T-helper 2 cell treated with Interferon-gamma antibody and Interleukin-4, amounts not matched to agents 5 μg/mL and 100 μg/mL, for 36 hours (primary cell): ENCODE results near the gene DARS2.

Experiments used
- DNase-seq: peaks from one replicate; pipeline ENCODE4 v3.0.0; 2021; ENCODE audit warnings: low spot score
- H3K27ac Mint-ChIP-seq: one replicate; pipeline ENCODE4 v1.8.0; 2021; ENCODE audit warnings: mild to moderate bottlenecking, mixed read lengths
- H3K27me3 Mint-ChIP-seq: one replicate; pipeline ENCODE4 v1.8.0; 2021; ENCODE audit warnings: low read depth, mixed read lengths
- H3K36me3 Mint-ChIP-seq: one replicate; pipeline ENCODE4 v1.8.0; 2021; ENCODE audit warnings: low read depth, mixed read lengths
- H3K4me1 Mint-ChIP-seq: one replicate; pipeline ENCODE4 v1.8.0; 2021; ENCODE audit warnings: low read depth, mixed read lengths
- H3K4me3 Mint-ChIP-seq: one replicate; pipeline ENCODE4 v1.8.0; 2022; ENCODE audit warnings: mild to moderate bottlenecking, moderate library complexity, mixed read lengths
- H3K9me3 Mint-ChIP-seq: one replicate; pipeline ENCODE4 v1.8.0; 2021; ENCODE audit warnings: mixed read lengths

Gene DARS2

GRCh38 chr1:173886746-173887611 is 62.5 kb downstream of the DARS2 start:
- H3K4me1 Mint-ChIP-seq, result peaks cover 10% of the 10 kb centered on the region
- DNase-seq, result no peak
- no peak overlapping the region for H3K27ac Mint-ChIP-seq
- H3K36me3 Mint-ChIP-seq, result peaks cover 36% of the 10 kb centered on the region
- H3K4me3 Mint-ChIP-seq, result no peak overlapping the region
- no peaks in the 10 kb centered on the region for H3K9me3 Mint-ChIP-seq
- no peaks in the 10 kb centered on the region for H3K27me3 Mint-ChIP-seq

GRCh38 chr1:173887627-173888026 is 63.2 kb downstream of the DARS2 start:
- no peaks in the 10 kb centered on the region for H3K27me3 Mint-ChIP-seq
- H3K36me3 Mint-ChIP-seq, result peaks cover 36% of the 10 kb centered on the region
- H3K9me3 Mint-ChIP-seq, result no peaks in the 10 kb centered on the region
- H3K4me1 Mint-ChIP-seq, result peaks cover 10% of the 10 kb centered on the region
- no peak overlapping the region for H3K27ac Mint-ChIP-seq
- no peak overlapping the region for H3K4me3 Mint-ChIP-seq
- DNase-seq, result no peak

GRCh38 chr1:173888749-173889148 is 64.3 kb downstream of the DARS2 start:
- Mint-ChIP-seq H3K4me3 (no peak overlapping the region), H3K27ac (no peak overlapping the region), H3K9me3 (no peaks in the 10 kb centered on the region), H3K27me3 (no peaks in the 10 kb centered on the region), H3K4me1 (peaks cover 10% of the 10 kb centered on the region), H3K36me3 (peaks cover 36% of the 10 kb centered on the region)
- no peak for DNase-seq

DNA sequence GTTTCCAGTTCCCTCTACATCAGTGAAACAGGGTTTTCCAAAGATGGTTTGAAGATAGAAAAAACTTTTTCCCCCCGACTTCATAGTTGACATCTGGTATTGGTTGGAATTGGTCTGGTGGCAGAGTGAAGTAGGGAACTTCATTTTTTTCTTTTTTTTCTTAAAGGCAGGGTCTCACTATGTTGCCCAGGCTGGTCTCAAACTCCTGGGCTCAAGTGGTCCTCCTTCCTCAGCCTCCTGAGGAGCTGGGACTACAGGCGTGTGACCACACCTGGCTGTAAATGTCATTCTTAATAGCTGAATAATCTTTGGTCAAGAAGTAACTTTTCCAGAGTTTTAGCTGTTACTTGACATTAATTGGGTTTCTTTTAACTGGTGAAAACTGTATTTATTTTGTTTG is 65.4 kb downstream of the DARS2 start:
- no peaks in the 10 kb centered on the region for H3K27me3 Mint-ChIP-seq
- H3K36me3 Mint-ChIP-seq, result peaks cover 38% of the 10 kb centered on the region
- no peak for DNase-seq
- H3K4me1 Mint-ChIP-seq, result peaks cover 10% of the 10 kb centered on the region
- H3K9me3 Mint-ChIP-seq, result no peaks in the 10 kb centered on the region
- no peak overlapping the region for H3K27ac Mint-ChIP-seq
- H3K4me3 Mint-ChIP-seq, result no peak overlapping the region

- Mint-ChIP-seq H3K27ac (no peak overlapping the region), H3K9me3 (no peaks in the 10 kb centered on the region), H3K27me3 (no peaks in the 10 kb centered on the region), H3K4me3 (no peak overlapping the region), H3K4me1 (no peaks in the 10 kb centered on the region), H3K36me3 (peaks cover 16% of the 10 kb centered on the region)
- DNase-seq, result no peak
Observed at GRCh38 chr1:173893611-173894010, 69.1 kb downstream of the DARS2 start.

- Mint-ChIP-seq H3K27ac (no peak overlapping the region), H3K36me3 (peaks cover 16% of the 10 kb centered on the region), H3K9me3 (no peaks in the 10 kb centered on the region), H3K4me1 (no peaks in the 10 kb centered on the region), H3K4me3 (no peak overlapping the region), H3K27me3 (no peaks in the 10 kb centered on the region)
- no peak for DNase-seq
Observed at GRCh38 chr1:173894189-173894588, 69.7 kb downstream of the DARS2 start.

- H3K27ac Mint-ChIP-seq, result no peak overlapping the region
- no peaks in the 10 kb centered on the region for H3K36me3 Mint-ChIP-seq
Observed at GRCh38 chr1:173900427-173900826, 76.0 kb downstream of the DARS2 start.

DNA sequence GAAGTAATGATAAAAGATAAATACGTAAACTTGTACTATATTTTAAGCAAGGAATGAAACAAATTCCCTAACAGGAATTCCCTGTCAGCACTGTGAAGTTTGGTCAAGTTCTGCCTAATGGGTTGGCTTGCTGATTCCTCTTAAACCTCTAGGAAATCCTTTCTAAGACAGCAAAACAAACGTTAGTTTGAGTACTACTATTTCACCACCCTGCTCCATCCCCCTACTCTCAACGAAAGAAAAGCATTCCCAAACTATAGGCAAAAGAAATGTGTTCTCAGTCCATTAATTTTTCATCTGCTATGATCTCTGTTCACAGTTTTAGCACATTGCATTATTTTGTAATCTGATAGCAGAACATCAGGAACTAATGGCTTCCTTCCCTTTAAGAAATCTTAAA is 76.5 kb downstream of the DARS2 start:
- no peak overlapping the region for H3K27ac Mint-ChIP-seq
- H3K36me3 Mint-ChIP-seq, result no peaks in the 10 kb centered on the region
- no peaks in the 10 kb centered on the region for H3K27me3 Mint-ChIP-seq
- no peaks in the 10 kb centered on the region for H3K4me1 Mint-ChIP-seq
- H3K9me3 Mint-ChIP-seq, result no peaks in the 10 kb centered on the region
- DNase-seq, result no peak
- H3K4me3 Mint-ChIP-seq, result no peak overlapping the region

More at GRCh38 chr1:173900427-173900826, 76.0 kb downstream of the DARS2 start:
- Mint-ChIP-seq H3K9me3 (no peaks in the 10 kb centered on the region), H3K4me1 (no peaks in the 10 kb centered on the region), H3K4me3 (no peak overlapping the region), H3K27me3 (no peaks in the 10 kb centered on the region)
- DNase-seq, result no peak

- Mint-ChIP-seq H3K9me3 (no peaks in the 10 kb centered on the region), H3K4me1 (no peaks in the 10 kb centered on the region), H3K27ac (no peak overlapping the region), H3K4me3 (no peak overlapping the region), H3K27me3 (no peaks in the 10 kb centered on the region), H3K36me3 (no peaks in the 10 kb centered on the region)
- DNase-seq, result no peak
Observed at GRCh38 chr1:173903827-173904531, 79.5 kb downstream of the DARS2 start.
